Measurements from ENCODE around the gene SPAAR.
"Not testable (repeated sequence)": the region's sequence is repeated elsewhere in the genome, so short reads cannot be mapped to it uniquely, and the experiment has no call there.

Gene SPAAR

GRCh38 chr9:35905051-35905781, 4.1 kb upstream of the SPAAR start:
- no peak for DNase-seq

- DNase-seq, result peak; percentile 47
Measured at GRCh38 chr9:35905912-35906679, 3.2 kb upstream of the SPAAR start, which contains the start of gene HRCT1. HRCT1 (plus strand) TSS chr9:35906202; CDS start chr9:35906288, 86 bp downstream.

GRCh38 chr9:35906923-35907699, 2.2 kb upstream of the SPAAR start:
- DNase-seq, result peak; percentile 9

- peak; percentile 68 for DNase-seq
Measured at GRCh38 chr9:35907711-35908503, 1.4 kb upstream of the SPAAR start.

GRCh38 chr9:35908504-35909125, 675 bp upstream of the SPAAR start:
- peak; percentile 53 for DNase-seq

- no peak for DNase-seq
Measured at GRCh38 chr9:35909687-35910612, 660 bp downstream of the SPAAR start.

GRCh38 chr9:35910613-35911359, 1.5 kb downstream of the SPAAR start:
- peak; percentile 79 for DNase-seq

- DNase-seq, result no peak
Measured at GRCh38 chr9:35911690-35912089, 2.4 kb downstream of the SPAAR start.

- DNase-seq, result no peak
Measured at GRCh38 chr9:35912791-35913400, 3.6 kb downstream of the SPAAR start.

- DNase-seq, result not testable (repeated sequence)
Measured at GRCh38 chr9:35913429-35913828, 4.1 kb downstream of the SPAAR start.

GRCh38 chr9:35914301-35914807, 5.1 kb downstream of the SPAAR start:
- DNase-seq, result no peak

- no peak for DNase-seq
Measured at GRCh38 chr9:35915681-35916294, 6.5 kb downstream of the SPAAR start.

GRCh38 chr9:35917261-35917660, 8.0 kb downstream of the SPAAR start:
- no peak for DNase-seq

- no peak for DNase-seq
Measured at GRCh38 chr9:35918780-35919179, 9.5 kb downstream of the SPAAR start.

GRCh38 chr9:35919212-35920008, 10.1 kb downstream of the SPAAR start:
- DNase-seq, result no peak

- no peak for DNase-seq
Measured at GRCh38 chr9:35920051-35920620, 10.8 kb downstream of the SPAAR start.

GRCh38 chr9:35923598-35923926, 14.3 kb downstream of the SPAAR start:
- DNase-seq, result no peak
